ENCODE data around the gene PARS2. TPM values are rescaled to one million over a fixed set of nuclear protein-coding genes. Genes with fewer than 3 reads are reported as not detected.

The PARS2 gene
- total and polyA plus RNA-seq, 2 of the 4 experiments (the other 2 are of a cell fraction), result 3.4 to 6.3 TPM

DNA sequence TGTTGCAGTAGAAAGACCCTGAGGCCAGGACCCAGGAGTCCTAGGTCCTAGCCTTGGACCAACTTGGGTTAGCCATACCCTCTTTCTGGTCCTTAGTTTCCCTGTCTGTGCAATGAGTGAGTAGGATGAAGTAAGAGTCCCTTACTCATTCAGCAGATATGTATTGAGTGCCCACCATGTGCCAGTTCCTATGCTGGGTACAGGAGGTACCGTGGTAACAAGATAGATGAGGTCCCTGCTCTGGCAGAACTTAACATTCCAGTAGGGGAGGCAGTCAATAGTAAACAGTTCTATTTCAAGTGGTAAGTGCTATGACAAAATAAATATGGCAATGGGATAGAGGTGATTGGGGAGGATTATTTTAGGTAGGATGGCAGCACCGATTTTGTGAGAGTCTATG lies 18.3 kb upstream of the PARS2 start:
- H2BK20ac ChIP-seq (ENCODE audit: low read depth, low read length), result no peak overlapping the region
- H3K9me1 ChIP-seq (ENCODE audit: insufficient read depth, low read length), result no peaks in the 10 kb centered on the region
- H2BK120ac ChIP-seq (ENCODE audit: low read depth, low read length), result no peak overlapping the region
- H3K79me1 ChIP-seq (ENCODE audit: low read depth in 1 of 2, low read length in 2 of 2), result no peaks in the 10 kb centered on the region
- ATAC-seq (ENCODE audit: low read depth) (no peak), DNase-seq (no peak)
- TF ChIP-seq CEBPB (IDR thresholded peaks at IDR 0.05; ENCODE audit: low read depth, low read length) (no peak), MAFK (IDR thresholded peaks at IDR 0.05; ENCODE audit: low read depth, low read length) (no peak), MXI1 (IDR thresholded peaks at IDR 0.05; ENCODE audit: borderline replicate concordance, low read depth, low read length) (no peak)
- intact Hi-C loops (cut with micrococcal nuclease) (no loop called here), in situ Hi-C loops (cut with MboI; ENCODE audit: low sequenced_read_pairs) (loop anchor here (25.0 kb wide), 1 partner anchor 920 kb away; no protein-coding TSS in a partner anchor), dilution Hi-C loops (cut with HindIII; ENCODE audit: low sequenced_read_pairs, unreplicated experiment) (no loop called here)
- no peak overlapping the region for H2AK5ac ChIP-seq (ENCODE audit: low read depth, low read length)
- no peak overlapping the region for H3K4ac ChIP-seq (ENCODE audit: low read depth, low read length)
- H3K18ac ChIP-seq (ENCODE audit: low read depth, low read length), result no peak overlapping the region
- ChIA-PET POLR2A (ENCODE audit: unreplicated experiment) (no interaction called here), CTCF (no interaction called here)
- H3K14ac ChIP-seq (replicated peaks; ENCODE audit: low read depth, low read length), result no peak overlapping the region
- no peak overlapping the region for H3K4me2 ChIP-seq (ENCODE audit: low read depth, low read length)
- no peak overlapping the region for H2AK9ac ChIP-seq (replicated peaks; ENCODE audit: low read depth, low read length, poor library complexity)
- H3K27me3 ChIP-seq (ENCODE audit: control insufficient read depth, insufficient read depth, low read length), result peaks cover 73% of the 10 kb centered on the region
- no peaks in the 10 kb centered on the region for H3K36me3 ChIP-seq (ENCODE audit: control insufficient read depth, insufficient read depth, low read length)
- H3K23ac ChIP-seq (ENCODE audit: low read depth, low read length), result no peak overlapping the region
- no peak overlapping the region for H2AFZ ChIP-seq (replicated peaks; ENCODE audit: low read length, poor library complexity)
- H3K9ac ChIP-seq (ENCODE audit: low read depth, low read length), result no peak overlapping the region
- BruUV-seq (replicated peaks), result no TSS peak
- no peaks in the 10 kb centered on the region; the same call in 1 of the 2 replicates for H3K4me1 ChIP-seq (ENCODE audit: control insufficient read depth, insufficient read depth, low read length)
- no peak overlapping the region for H3K4me3 ChIP-seq (ENCODE audit: insufficient read depth, low read depth, low read length)
- H4K8ac ChIP-seq (ENCODE audit: low read depth in 2 of 2, low read length in 2 of 2), result no peak overlapping the region
- no peak overlapping the region for H2BK15ac ChIP-seq (ENCODE audit: low read depth, low read length)
- no peak overlapping the region for H3K56ac ChIP-seq (ENCODE audit: extremely low read depth, insufficient read depth, low read length)
- H3K9me3 ChIP-seq (ENCODE audit: control insufficient read depth, insufficient read depth, low read length), result no peaks in the 10 kb centered on the region
- no peak overlapping the region for H4K91ac ChIP-seq (ENCODE audit: insufficient read depth, low read depth, low read length)
- no peak overlapping the region for H4K5ac ChIP-seq (ENCODE audit: low read depth, low read length)
- no peak overlapping the region for H3K27ac ChIP-seq (ENCODE audit: insufficient read depth, low read length)
- H2BK5ac ChIP-seq (ENCODE audit: low read depth, low read length, poor library complexity, severe bottlenecking), result no peak overlapping the region
- no peaks in the 10 kb centered on the region for H4K20me1 ChIP-seq (ENCODE audit: insufficient read depth, low read length)
- no CpG with 5 or more reads among the region's 2 CpGs for WGBS, 2 experiments (ENCODE audit: extremely low coverage in 2 of 2, insufficient read length in 1 of 2)
